Mesothelial cell of epicardium (in vitro differentiated cells): ENCODE measurements around the gene TNP2. TPM values are rescaled to one million over a fixed set of nuclear protein-coding genes. Genes with fewer than 3 reads are reported as not detected.
"Not testable (repeated sequence)": the region's sequence is repeated elsewhere in the genome, so short reads cannot be mapped to it uniquely, and the experiment has no call there.

Experiments used
- DNase-seq, 2 experiments: peaks; one replicate each; pipeline ENCODE4 v3.0.0; 2021; ENCODE audit warnings: low spot score in 2 of 2; ENCODE audit not compliant: unreplicated experiment in 2 of 2
- H3K27ac Mint-ChIP-seq: 2 replicates; pipeline ENCODE4 v1.8.0; 2021; ENCODE audit warnings: mixed read lengths
- H3K27me3 Mint-ChIP-seq: 2 replicates; pipeline ENCODE4 v1.8.0; 2021; ENCODE audit warnings: low read depth, mixed read lengths
- H3K36me3 Mint-ChIP-seq: 2 replicates; pipeline ENCODE4 v1.8.0; 2021; ENCODE audit warnings: mixed read lengths
- H3K4me1 Mint-ChIP-seq: 2 replicates; pipeline ENCODE4 v1.8.0; 2021; ENCODE audit warnings: mixed read lengths
- H3K4me3 Mint-ChIP-seq: 2 replicates; pipeline ENCODE4 v1.8.0; 2021; ENCODE audit warnings: mild to moderate bottlenecking, moderate library complexity, mixed read lengths
- H3K9me3 Mint-ChIP-seq: 2 replicates; pipeline ENCODE4 v1.8.0; 2021; ENCODE audit warnings: mixed read lengths
- CTCF ChIP-seq: fragments of 200-600 bp; sonication (generic); IDR thresholded peaks from one replicate; pipeline ENCODE4 v1.5.0; 2021; ENCODE audit warnings: antibody characterized with exemption; ENCODE audit not compliant: unreplicated experiment
- total RNA-seq: library from RNA; stranded (reverse); gene quantifications from 3 replicates; pipeline ENCODE4 v1.2.1, GENCODE V29; 2021

TNP2 gene
- total RNA-seq, 1 donor from 2014 or later: not detected

GRCh38 chr16:11225677-11226549 lies 43.2 kb downstream of the TNP2 start:
- H3K27me3 Mint-ChIP-seq: no peaks in the 10 kb centered on the region
- no peaks in the 10 kb centered on the region for H3K36me3 Mint-ChIP-seq
- H3K4me3 Mint-ChIP-seq: no peak overlapping the region
- no peak for TF ChIP-seq CTCF
- H3K4me1 Mint-ChIP-seq: no peaks in the 10 kb centered on the region
- no peak overlapping the region for H3K27ac Mint-ChIP-seq
- no peaks in the 10 kb centered on the region for H3K9me3 Mint-ChIP-seq
- no peak for DNase-seq

- Mint-ChIP-seq H3K4me1 (no peaks in the 10 kb centered on the region), H3K27me3 (no peaks in the 10 kb centered on the region), H3K9me3 (no peaks in the 10 kb centered on the region), H3K4me3 (no peak overlapping the region), H3K36me3 (no peaks in the 10 kb centered on the region), H3K27ac (no peak overlapping the region)
- DNase-seq: no peak
- no peak for TF ChIP-seq CTCF
These were observed 44.0 kb downstream of the TNP2 start for GRCh38 chr16:11224894-11225676.

- H3K4me3 Mint-ChIP-seq: no peak overlapping the region
- H3K27ac Mint-ChIP-seq: no peak overlapping the region
- H3K4me1 Mint-ChIP-seq: no peaks in the 10 kb centered on the region
- H3K36me3 Mint-ChIP-seq: no peaks in the 10 kb centered on the region
- H3K9me3 Mint-ChIP-seq: no peaks in the 10 kb centered on the region
- TF ChIP-seq CTCF: no peak
- DNase-seq: no peak
- no peaks in the 10 kb centered on the region for H3K27me3 Mint-ChIP-seq
These were observed 44.8 kb downstream of the TNP2 start for GRCh38 chr16:11224096-11224893.

GRCh38 chr16:11220507-11220906 lies 48.6 kb downstream of the TNP2 start:
- not testable (repeated sequence) for H3K27me3 Mint-ChIP-seq, H3K27ac Mint-ChIP-seq, DNase-seq, H3K4me1 Mint-ChIP-seq, H3K36me3 Mint-ChIP-seq, H3K4me3 Mint-ChIP-seq
- H3K9me3 Mint-ChIP-seq: peaks cover 19% of the 10 kb centered on the region

GRCh38 chr16:11219178-11219577 lies 49.9 kb downstream of the TNP2 start:
- no peak overlapping the region for H3K27ac Mint-ChIP-seq
- DNase-seq: no peak
- no peak overlapping the region for H3K4me3 Mint-ChIP-seq
- H3K36me3 Mint-ChIP-seq: peaks cover 3% of the 10 kb centered on the region
- H3K9me3 Mint-ChIP-seq: peaks cover 19% of the 10 kb centered on the region
- no peaks in the 10 kb centered on the region for H3K27me3 Mint-ChIP-seq
- TF ChIP-seq CTCF: no peak
- no peaks in the 10 kb centered on the region for H3K4me1 Mint-ChIP-seq
